GM20000 (cell line): ENCODE results near the gene SOX6.

ENCODE experiments used
- DNase-seq: peaks from one replicate; pipeline ENCODE4 v3.0.0; 2012; ENCODE audit warnings: low spot score
- TF ChIP-seq, protein P1 (sequence below): IDR thresholded peaks from 2 replicates; pipeline ENCODE4 v1.5.1; 2012; ENCODE audit warnings: mild to moderate bottlenecking, control low read depth; ENCODE audit errors: extremely low read depth, missing control alignments

Gene SOX6

DNA sequence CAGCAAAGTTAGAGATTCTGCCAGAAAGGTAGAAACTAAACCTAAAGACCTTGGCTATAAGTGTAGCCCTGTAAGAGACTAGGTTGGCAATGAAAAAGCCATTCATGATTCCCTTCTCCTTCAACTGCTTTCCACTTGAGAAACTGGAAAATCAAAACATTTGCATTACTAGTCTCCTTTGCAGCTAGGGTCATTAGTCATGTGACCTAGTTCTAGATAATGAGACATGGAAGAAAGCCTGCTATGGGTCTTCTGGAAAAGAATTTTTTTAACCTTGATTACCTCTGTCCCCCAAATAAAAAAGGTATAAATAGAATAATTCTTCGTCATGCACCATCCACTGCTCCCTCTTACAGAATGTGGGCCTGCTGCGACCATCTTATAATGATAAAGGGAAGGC is 80.1 kb downstream of the SOX6 start:
- TF ChIP-seq, protein P1, sequence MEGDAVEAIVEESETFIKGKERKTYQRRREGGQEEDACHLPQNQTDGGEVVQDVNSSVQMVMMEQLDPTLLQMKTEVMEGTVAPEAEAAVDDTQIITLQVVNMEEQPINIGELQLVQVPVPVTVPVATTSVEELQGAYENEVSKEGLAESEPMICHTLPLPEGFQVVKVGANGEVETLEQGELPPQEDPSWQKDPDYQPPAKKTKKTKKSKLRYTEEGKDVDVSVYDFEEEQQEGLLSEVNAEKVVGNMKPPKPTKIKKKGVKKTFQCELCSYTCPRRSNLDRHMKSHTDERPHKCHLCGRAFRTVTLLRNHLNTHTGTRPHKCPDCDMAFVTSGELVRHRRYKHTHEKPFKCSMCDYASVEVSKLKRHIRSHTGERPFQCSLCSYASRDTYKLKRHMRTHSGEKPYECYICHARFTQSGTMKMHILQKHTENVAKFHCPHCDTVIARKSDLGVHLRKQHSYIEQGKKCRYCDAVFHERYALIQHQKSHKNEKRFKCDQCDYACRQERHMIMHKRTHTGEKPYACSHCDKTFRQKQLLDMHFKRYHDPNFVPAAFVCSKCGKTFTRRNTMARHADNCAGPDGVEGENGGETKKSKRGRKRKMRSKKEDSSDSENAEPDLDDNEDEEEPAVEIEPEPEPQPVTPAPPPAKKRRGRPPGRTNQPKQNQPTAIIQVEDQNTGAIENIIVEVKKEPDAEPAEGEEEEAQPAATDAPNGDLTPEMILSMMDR = no peak
- DNase-seq = no peak

DNA sequence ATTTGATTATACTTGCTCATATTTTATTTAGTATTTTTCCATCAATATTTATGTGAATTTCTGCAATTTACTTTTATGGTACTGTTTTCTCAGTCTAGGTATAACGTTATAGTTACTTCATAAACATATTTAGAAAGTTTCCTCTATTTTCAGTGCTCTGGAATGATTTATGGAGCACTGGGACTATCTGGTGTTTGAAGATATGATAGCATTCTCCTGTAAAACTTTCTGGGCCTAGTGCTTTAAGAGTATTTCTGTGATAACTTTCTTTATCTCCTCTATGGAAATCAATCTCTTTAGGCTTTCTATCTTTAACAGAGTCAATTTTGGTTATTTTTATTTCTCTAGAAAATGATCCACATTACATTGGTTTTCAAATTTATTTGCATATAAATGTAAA is 85.1 kb downstream of the SOX6 start:
- DNase-seq = no peak
- TF ChIP-seq, protein P1 = no peak

- TF ChIP-seq, protein P1 = no peak
These were observed 90.3 kb downstream of the SOX6 start for GRCh38 chr11:16266021-16266420.

DNA sequence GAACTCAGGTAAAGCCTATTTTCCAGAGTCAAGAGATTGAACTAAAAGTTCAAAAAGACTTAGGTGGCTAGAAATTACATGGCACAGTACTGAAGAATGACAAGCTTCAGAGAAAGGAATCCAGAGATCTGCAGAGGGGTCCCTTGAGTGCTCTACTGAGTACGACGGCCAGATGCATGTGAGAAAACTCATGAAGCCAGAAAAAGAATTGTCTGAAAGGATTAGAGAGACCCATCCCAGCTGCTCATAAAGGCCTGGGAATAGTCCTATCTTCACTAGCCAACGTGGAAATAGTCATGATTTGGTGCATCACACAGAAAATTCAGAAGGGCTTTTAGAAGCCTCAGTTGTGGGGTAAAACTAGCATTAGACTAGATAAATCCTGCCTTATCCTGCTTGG is 91.3 kb downstream of the SOX6 start:
- DNase-seq = no peak
- TF ChIP-seq, protein P1 = no peak

More at GRCh38 chr11:16266021-16266420, 90.3 kb downstream of the SOX6 start:
- no peak for DNase-seq

- DNase-seq = no peak
- TF ChIP-seq, protein P1 = no peak
These were observed 93.7 kb downstream of the SOX6 start for GRCh38 chr11:16262645-16262955.

- TF ChIP-seq, protein P1 = no peak
These were observed 94.3 kb downstream of the SOX6 start for GRCh38 chr11:16261836-16262644.

GRCh38 chr11:16252373-16252772 is 104.0 kb downstream of the SOX6 start:
- TF ChIP-seq, protein P1 = no peak
- no peak for DNase-seq

More at GRCh38 chr11:16261836-16262644, 94.3 kb downstream of the SOX6 start:
- peak; percentile 1 for DNase-seq
